Suprapubic skin (tissue), 4 donors: ENCODE data around the gene HEXIM1. TPM values are rescaled to one million over a fixed set of nuclear protein-coding genes. Genes with fewer than 3 reads are reported as not detected.
A peak's percentile ranks its signal among the peaks of the same experiment; 100 is the strongest.

ENCODE experiments used
- DNase-seq, 2 donors: peaks; one replicate each; pipeline ENCODE4 v3.0.0-alpha.2; 2019; ENCODE audit warnings: low spot score in 2 of 2
- H3K27ac ChIP-seq: fragments of 200-600 bp; sonication (generic); one replicate; pipeline ENCODE4 v1.5.1; 2019
- H3K27me3 ChIP-seq: fragments of 200-600 bp; sonication (generic); one replicate; pipeline ENCODE4 v1.5.1; 2019
- H3K36me3 ChIP-seq: fragments of 200-600 bp; sonication (generic); one replicate; pipeline ENCODE4 v1.5.1; 2019
- H3K4me1 ChIP-seq: fragments of 200-600 bp; sonication (generic); one replicate; pipeline ENCODE4 v1.5.1; 2019
- H3K4me3 ChIP-seq: fragments of 200-600 bp; sonication (generic); one replicate; pipeline ENCODE4 v1.5.1; 2019; ENCODE audit warnings: mild to moderate bottlenecking
- H3K9me3 ChIP-seq: fragments of 200-600 bp; sonication (generic); one replicate; pipeline ENCODE4 v1.5.1; 2019
- CTCF ChIP-seq, 2 donors: fragments of 200-600 bp in 1 of 2; fragments of 450-650 bp in 1 of 2; sonication (generic) in 1 of 2; IDR thresholded peaks; one replicate each; pipeline ENCODE4 v1.5.1; 2016 to 2019; ENCODE audit warnings: antibody characterized with exemption in 2 of 2, mild to moderate bottlenecking in 1 of 2, moderate library complexity in 1 of 2
- EP300 ChIP-seq: sonication (generic); formaldehyde crosslinking; IDR thresholded peaks from one replicate; pipeline ENCODE4 v1.6.1; 2017; ENCODE audit warnings: antibody characterized with exemption
- POLR2A ChIP-seq, 2 donors: fragments of 450-650 bp; IDR thresholded peaks; one replicate each; pipeline ENCODE4 v1.6.1; 2017; ENCODE audit warnings: antibody characterized with exemption in 2 of 2, mild to moderate bottlenecking in 2 of 2, moderate library complexity in 2 of 2
- POLR2AphosphoS5 ChIP-seq, 3 donors: sonication (generic); formaldehyde crosslinking; IDR thresholded peaks; one replicate each; pipeline ENCODE4 v1.6.1; 2017; ENCODE audit warnings: antibody characterized with exemption in 3 of 3
- WGBS: methylation state at CpG from one replicate; pipeline ENCODE4 v1.1.5; 2018; 5-methylcytosine and 5-hydroxymethylcytosine counted together
- total RNA-seq, 4 donors: library from RNA; depleted of rRNA; stranded (reverse); fragments of >200 nt; gene quantifications; one replicate each; pipeline ENCODE4 v1.1.0, GENCODE V29; 2016

HEXIM1 gene
- total RNA-seq, 4 donors from 2014 or later, result 23.1 to 35.6 (median 27.8) TPM

- WGBS, result 27% methylated on average over 5 of the region's 5 CpGs
Observed at GRCh38 chr17:45172232-45172540, 23.9 kb downstream of the HEXIM1 start.

GRCh38 chr17:45172541-45173286, 24.4 kb downstream of the HEXIM1 start:
- Histone ChIP-seq H3K4me3 (peak overlapping the region; percentile 36), H3K4me1 (peaks cover 60% of the 10 kb centered on the region), H3K27ac (peak overlapping the region; percentile 96), H3K9me3 (no peaks in the 10 kb centered on the region), H3K27me3 (no peaks in the 10 kb centered on the region), H3K36me3 (no peaks in the 10 kb centered on the region)
- 17% methylated on average over 3 of the region's 10 CpGs for WGBS
- no peak for TF ChIP-seq CTCF (IDR thresholded peaks at IDR 0.05)
- TF ChIP-seq POLR2A (IDR thresholded peaks at IDR 0.05), result no peak
- no peak for TF ChIP-seq POLR2AphosphoS5 (IDR thresholded peaks at IDR 0.05)
- TF ChIP-seq EP300, result no peak
- peak in 1 of 2 donors; percentile 79 for DNase-seq

More at GRCh38 chr17:45172232-45172540, 23.9 kb downstream of the HEXIM1 start:
- Histone ChIP-seq H3K9me3 (no peaks in the 10 kb centered on the region), H3K36me3 (no peaks in the 10 kb centered on the region), H3K27me3 (no peaks in the 10 kb centered on the region), H3K27ac (peak overlapping the region; percentile 96), H3K4me1 (peaks cover 60% of the 10 kb centered on the region), H3K4me3 (peak overlapping the region; percentile 36)
- TF ChIP-seq CTCF (IDR thresholded peaks at IDR 0.05), result no peak
- no peak for TF ChIP-seq POLR2AphosphoS5 (IDR thresholded peaks at IDR 0.05)
- no peak for TF ChIP-seq POLR2A (IDR thresholded peaks at IDR 0.05)
- no peak for TF ChIP-seq EP300
- no peak for DNase-seq

GRCh38 chr17:45175759-45176115, 27.5 kb downstream of the HEXIM1 start:
- no peak for DNase-seq
- H3K4me3 ChIP-seq, result no peak overlapping the region
- WGBS, result 71% methylated on average over 3 of the region's 3 CpGs
- H3K9me3 ChIP-seq, result no peaks in the 10 kb centered on the region
- H3K36me3 ChIP-seq, result no peaks in the 10 kb centered on the region
- peaks cover 50% of the 10 kb centered on the region for H3K4me1 ChIP-seq
- no peaks in the 10 kb centered on the region for H3K27me3 ChIP-seq
- TF ChIP-seq POLR2A (IDR thresholded peaks at IDR 0.05) (no peak), EP300 (no peak), POLR2AphosphoS5 (IDR thresholded peaks at IDR 0.05) (no peak), CTCF (IDR thresholded peaks at IDR 0.05) (no peak)
- peak overlapping the region; percentile 60 for H3K27ac ChIP-seq

- no peaks in the 10 kb centered on the region for H3K36me3 ChIP-seq
- no peak overlapping the region for H3K4me3 ChIP-seq
- 81% methylated on average over 6 of the region's 7 CpGs for WGBS
- H3K27ac ChIP-seq, result no peak overlapping the region
- no peaks in the 10 kb centered on the region for H3K9me3 ChIP-seq
- no peaks in the 10 kb centered on the region for H3K27me3 ChIP-seq
- TF ChIP-seq POLR2AphosphoS5 (IDR thresholded peaks at IDR 0.05) (no peak), EP300 (no peak), CTCF (IDR thresholded peaks at IDR 0.05) (no peak), POLR2A (IDR thresholded peaks at IDR 0.05) (no peak)
- no peak for DNase-seq
- H3K4me1 ChIP-seq, result peaks cover 34% of the 10 kb centered on the region
Observed at GRCh38 chr17:45177563-45177962, 29.3 kb downstream of the HEXIM1 start.

GRCh38 chr17:45184144-45184543, 35.9 kb downstream of the HEXIM1 start:
- 86% methylated on average over 5 of the region's 5 CpGs for WGBS

More at GRCh38 chr17:45184144-45184543, 35.9 kb downstream of the HEXIM1 start:
- Histone ChIP-seq H3K9me3 (no peaks in the 10 kb centered on the region), H3K4me3 (no peak overlapping the region), H3K27ac (no peak overlapping the region), H3K36me3 (no peaks in the 10 kb centered on the region), H3K4me1 (peaks cover 3% of the 10 kb centered on the region), H3K27me3 (no peaks in the 10 kb centered on the region)
- no peak for DNase-seq
- no peak for TF ChIP-seq POLR2AphosphoS5 (IDR thresholded peaks at IDR 0.05)
- no peak for TF ChIP-seq CTCF (IDR thresholded peaks at IDR 0.05)
- TF ChIP-seq POLR2A (IDR thresholded peaks at IDR 0.05), result no peak
- no peak for TF ChIP-seq EP300
